Naive thymus-derived CD4-positive, alpha-beta T cell (primary cell): ENCODE measurements around the gene ANKMY2. TPM values are rescaled to one million over a fixed set of nuclear protein-coding genes. Genes with fewer than 3 reads are reported as not detected.

Experiments used
- ATAC-seq: fragments of 150-1000 bp; cut with Tn5 transposase; 2 replicates; pipeline ENCODE4 v1.10.0; 2021; ENCODE audit warnings: mild to moderate bottlenecking, moderate library complexity
- CTCF ChIA-PET: fragments of 350-600 bp; sonication (Branson Sonifier 250); formaldehyde crosslinking; loops from one replicate; lab custom pipeline; 2021; ENCODE audit warnings: antibody characterized with exemption; lab: Charles Lee
- POLR2A ChIA-PET: fragments of 350-600 bp; sonication (Branson Sonifier 250); formaldehyde crosslinking; loops from one replicate; lab custom pipeline; 2021; ENCODE audit warnings: antibody characterized with exemption, inconsistent platforms; lab: Charles Lee
- DNase-seq, 9 donors: peaks; one replicate each; pipeline versions ENCODE4 v3.0.0 to v3.0.0-alpha.2; 2020 to 2022; ENCODE audit warnings: mixed read lengths in 1 of 9
- H3K27ac ChIP-seq: one replicate; pipeline ENCODE4 v1.7.0; 2013; ENCODE audit warnings: mild to moderate bottlenecking, low read depth, low read length, moderate library complexity
- H3K27me3 ChIP-seq, 2 donors: one replicate each; pipeline ENCODE4 v1.7.0; 2013; ENCODE audit warnings: low read length in 2 of 2, mild to moderate bottlenecking in 2 of 2, moderate library complexity in 2 of 2; ENCODE audit not compliant: control insufficient read depth in 2 of 2, insufficient read depth in 2 of 2
- H3K36me3 ChIP-seq, 3 experiments: 1 replicate in 2 of 3; 2 replicates in 1 of 3; pipeline ENCODE4 v1.7.0; 2013; ENCODE audit warnings: low read length in 3 of 3, mild to moderate bottlenecking in 3 of 3, moderate library complexity in 1 of 3; ENCODE audit not compliant: insufficient read depth in 3 of 3, control insufficient read depth in 2 of 3
- H3K4me1 ChIP-seq, 2 donors: one replicate each; pipeline ENCODE4 v1.7.0; 2013; ENCODE audit warnings: low read length in 2 of 2, mild to moderate bottlenecking in 2 of 2, moderate library complexity in 1 of 2; ENCODE audit not compliant: control insufficient read depth in 2 of 2, insufficient read depth in 2 of 2
- H3K4me3 ChIP-seq: 2 replicates; pipeline ENCODE4 v1.7.0; 2013; ENCODE audit warnings: mild to moderate bottlenecking, low read length
- H3K9me3 ChIP-seq, 3 experiments: 1 replicate in 2 of 3; 2 replicates in 1 of 3; pipeline ENCODE4 v1.7.0; 2013; ENCODE audit warnings: low read length in 3 of 3; ENCODE audit not compliant: control insufficient read depth in 2 of 3
- H3K27ac Mint-ChIP-seq, 9 donors: one replicate each; pipeline ENCODE4 v1.8.0; 2020 to 2022; ENCODE audit warnings: mixed read lengths in 9 of 9, mild to moderate bottlenecking in 8 of 9, moderate library complexity in 5 of 9, inconsistent platforms in 2 of 9
- H3K27me3 Mint-ChIP-seq, 5 donors: one replicate each; pipeline ENCODE4 v1.8.0; 2021 to 2022; ENCODE audit warnings: mixed read lengths in 5 of 5, mild to moderate bottlenecking in 1 of 5
- H3K36me3 Mint-ChIP-seq, 5 donors: one replicate each; pipeline ENCODE4 v1.8.0; 2020 to 2022; ENCODE audit warnings: mixed read lengths in 5 of 5, mild to moderate bottlenecking in 3 of 5, inconsistent platforms in 1 of 5
- H3K4me1 Mint-ChIP-seq, 7 donors: one replicate each; pipeline ENCODE4 v1.8.0; 2020 to 2022; ENCODE audit warnings: mixed read lengths in 7 of 7, mild to moderate bottlenecking in 3 of 7, inconsistent platforms in 1 of 7
- H3K4me3 Mint-ChIP-seq, 10 donors: one replicate each; pipeline ENCODE4 v1.8.0; 2020 to 2022; ENCODE audit warnings: mild to moderate bottlenecking in 10 of 10, mixed read lengths in 10 of 10, moderate library complexity in 6 of 10, inconsistent platforms in 2 of 10
- H3K9me3 Mint-ChIP-seq, 11 donors: one replicate each; pipeline ENCODE4 v1.8.0; 2020 to 2022; ENCODE audit warnings: mixed read lengths in 11 of 11, mild to moderate bottlenecking in 4 of 11, inconsistent platforms in 1 of 11, moderate library complexity in 1 of 11
- intact Hi-C, 2 donors: fragments of 100-400 bp; cut with micrococcal nuclease; formaldehyde crosslinking; loops; one replicate each; pipeline ENCODE4 v1.15.1; 2023
- polyA plus RNA-seq, 2 donors: library from polyadenylated mRNA; unstranded; fragments of 300-500 nt; fragmentation: Illumina TruSeq; gene quantifications; one replicate each; pipeline ENCODE4 v1.2.3, GENCODE V29; 2021
- total RNA-seq, 6 experiments: library from RNA in 5 of 6; stranded (reverse) in 5 of 6; gene quantifications; 1 replicate in 5 of 6; 2 replicates in 1 of 6; pipeline ENCODE4 v1.2.3 and lab custom pipeline; 2021 to 2026

The ANKMY2 gene
- total and polyA plus RNA-seq, 7 experiments from 2014 or later, result 6.3 to 16.4 (median 11.8) TPM

DNA sequence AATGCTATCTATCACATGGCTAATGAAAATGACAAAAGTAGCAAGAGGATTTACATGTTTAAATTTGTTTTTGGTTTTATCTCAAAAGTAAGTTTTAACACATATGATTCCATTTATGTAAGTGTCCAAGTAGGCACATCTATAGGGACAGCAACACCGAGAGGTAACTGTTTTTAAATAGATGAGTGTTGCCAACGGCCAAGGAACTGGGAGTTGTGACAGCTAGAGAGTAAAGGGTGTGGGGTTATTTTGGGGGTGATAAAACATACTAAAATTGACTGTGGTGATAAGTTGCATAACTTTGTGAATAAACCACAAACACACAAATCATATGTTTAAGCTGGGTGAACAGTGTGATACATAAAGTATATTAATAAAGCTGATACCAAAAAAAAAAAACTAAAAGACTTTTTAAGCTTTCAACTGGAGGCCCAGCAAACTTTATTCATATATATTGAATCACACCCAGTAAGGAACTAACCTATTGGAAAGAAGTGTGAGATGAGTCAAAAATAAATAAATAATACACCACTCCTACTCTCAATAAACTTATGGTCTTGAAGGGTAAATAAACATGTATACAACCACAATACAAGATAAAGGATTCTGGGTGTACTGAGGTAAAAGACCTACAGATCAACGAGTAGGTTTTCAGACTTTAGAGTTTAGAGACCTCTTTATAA, 85.9 kb downstream of the ANKMY2 start:
- ChIA-PET POLR2A (no interaction called here), CTCF (interaction anchor here (0.8 to 1.1 kb wide), 2 partner anchors 61 to 124 kb away, joined by 3 to 4 read pairs; no protein-coding TSS in a partner anchor)
- ATAC-seq, result no peak
- H3K27ac Mint-ChIP-seq, result no peak overlapping the region
- H3K9me3 Mint-ChIP-seq, result no peaks in the 10 kb centered on the region
- DNase-seq, result no peak
- peaks cover 0 to 5% of the 10 kb centered on the region in 2 donors for H3K4me1 ChIP-seq
- H3K27me3 ChIP-seq, result no peaks in the 10 kb centered on the region
- H3K27me3 Mint-ChIP-seq, result peaks cover 0 to 2% (median 0%) of the 10 kb centered on the region in 5 donors
- H3K36me3 Mint-ChIP-seq, result no peaks in the 10 kb centered on the region
- H3K27ac ChIP-seq, result no peak overlapping the region
- peaks cover 4 to 27% (median 19%) of the 10 kb centered on the region in 7 donors for H3K4me1 Mint-ChIP-seq
- no peaks in the 10 kb centered on the region for H3K36me3 ChIP-seq
- H3K4me3 ChIP-seq, result no peak overlapping the region
- intact Hi-C loops, result no loop called here
- H3K4me3 Mint-ChIP-seq, result no peak overlapping the region
- H3K9me3 ChIP-seq, result no peaks in the 10 kb centered on the region

DNA sequence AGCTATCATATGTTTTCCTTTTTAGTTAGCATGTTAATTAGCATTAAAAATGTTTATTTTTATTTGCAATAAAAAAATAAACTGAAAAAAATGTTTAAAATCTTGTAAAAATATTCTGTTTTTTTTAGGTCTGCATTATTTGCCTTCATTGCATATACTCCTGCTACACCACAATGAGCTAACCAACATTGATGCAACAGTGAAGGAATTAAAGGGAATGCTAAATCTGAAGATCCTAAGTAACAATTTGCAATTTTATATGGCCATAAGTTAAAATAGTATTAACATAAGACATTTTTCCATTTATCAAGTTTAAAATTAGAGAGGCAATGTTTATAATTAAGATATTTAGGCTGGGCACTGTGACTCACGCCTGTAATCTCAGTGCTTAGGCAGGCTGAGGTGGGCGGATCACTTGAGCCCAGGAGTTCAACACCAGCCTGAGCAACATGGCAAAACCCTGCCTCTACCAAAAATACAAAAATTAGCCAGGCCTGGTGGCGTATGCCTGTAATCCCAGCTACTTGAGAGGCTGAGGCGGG, 86.7 kb downstream of the ANKMY2 start:
- Mint-ChIP-seq H3K27ac (no peak overlapping the region), H3K36me3 (no peaks in the 10 kb centered on the region), H3K27me3 (peaks cover 0 to 7% (median 0%) of the 10 kb centered on the region in 5 donors), H3K4me3 (no peak overlapping the region), H3K4me1 (peaks cover 0 to 19% (median 11%) of the 10 kb centered on the region in 7 donors), H3K9me3 (no peaks in the 10 kb centered on the region)
- no peak overlapping the region for H3K27ac ChIP-seq
- no peak overlapping the region for H3K4me3 ChIP-seq
- H3K9me3 ChIP-seq, result no peaks in the 10 kb centered on the region
- CTCF ChIA-PET, result interaction anchor here (0.7 kb wide), 1 partner anchor 12 kb away, joined by 3 read pairs; no protein-coding TSS in a partner anchor
- no peaks in the 10 kb centered on the region for H3K27me3 ChIP-seq
- peaks cover 0 to 5% of the 10 kb centered on the region in 2 donors for H3K4me1 ChIP-seq
- H3K36me3 ChIP-seq, result no peaks in the 10 kb centered on the region
- ATAC-seq (no peak), DNase-seq (no peak)
- POLR2A ChIA-PET, result interaction anchor here (0.5 kb wide), 1 partner anchor 174 kb away, joined by 3 read pairs; no protein-coding TSS in a partner anchor
- intact Hi-C loops, result no loop called here

DNA sequence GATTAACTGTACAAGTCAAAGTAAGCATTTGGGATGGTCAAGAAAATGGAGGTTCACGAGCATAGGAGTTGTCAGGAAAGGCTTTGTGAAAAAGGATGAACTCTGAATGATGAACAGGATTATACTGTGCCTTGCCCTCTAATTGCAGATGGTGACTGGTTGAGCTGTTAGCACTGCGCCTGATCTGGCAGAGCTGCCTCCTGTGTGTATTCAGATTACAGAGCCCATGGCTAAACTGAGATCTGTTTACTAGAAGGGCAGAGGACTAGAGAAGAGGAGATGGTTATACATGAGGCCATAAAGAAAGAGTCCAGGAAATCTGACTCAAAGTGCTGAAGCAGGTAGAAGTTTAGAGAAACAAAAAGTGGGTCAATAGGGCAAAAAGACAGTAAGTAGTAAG, 89.2 kb downstream of the ANKMY2 start:
- Histone ChIP-seq H3K36me3 (no peaks in the 10 kb centered on the region), H3K27me3 (no peaks in the 10 kb centered on the region), H3K9me3 (no peaks in the 10 kb centered on the region), H3K4me3 (no peak overlapping the region), H3K27ac (no peak overlapping the region), H3K4me1 (no peaks in the 10 kb centered on the region)
- ATAC-seq (no peak), DNase-seq (no peak)
- Mint-ChIP-seq H3K27me3 (peaks cover 0 to 7% (median 5%) of the 10 kb centered on the region in 5 donors), H3K27ac (no peak overlapping the region), H3K4me1 (no peaks in the 10 kb centered on the region), H3K9me3 (no peaks in the 10 kb centered on the region), H3K4me3 (no peak overlapping the region), H3K36me3 (no peaks in the 10 kb centered on the region)
- ChIA-PET CTCF (no interaction called here), POLR2A (no interaction called here)
- intact Hi-C loops, result loop anchor here in 1 of 2 donors (2.0 kb wide), 1 partner anchor 20 kb away; no protein-coding TSS in a partner anchor

DNA sequence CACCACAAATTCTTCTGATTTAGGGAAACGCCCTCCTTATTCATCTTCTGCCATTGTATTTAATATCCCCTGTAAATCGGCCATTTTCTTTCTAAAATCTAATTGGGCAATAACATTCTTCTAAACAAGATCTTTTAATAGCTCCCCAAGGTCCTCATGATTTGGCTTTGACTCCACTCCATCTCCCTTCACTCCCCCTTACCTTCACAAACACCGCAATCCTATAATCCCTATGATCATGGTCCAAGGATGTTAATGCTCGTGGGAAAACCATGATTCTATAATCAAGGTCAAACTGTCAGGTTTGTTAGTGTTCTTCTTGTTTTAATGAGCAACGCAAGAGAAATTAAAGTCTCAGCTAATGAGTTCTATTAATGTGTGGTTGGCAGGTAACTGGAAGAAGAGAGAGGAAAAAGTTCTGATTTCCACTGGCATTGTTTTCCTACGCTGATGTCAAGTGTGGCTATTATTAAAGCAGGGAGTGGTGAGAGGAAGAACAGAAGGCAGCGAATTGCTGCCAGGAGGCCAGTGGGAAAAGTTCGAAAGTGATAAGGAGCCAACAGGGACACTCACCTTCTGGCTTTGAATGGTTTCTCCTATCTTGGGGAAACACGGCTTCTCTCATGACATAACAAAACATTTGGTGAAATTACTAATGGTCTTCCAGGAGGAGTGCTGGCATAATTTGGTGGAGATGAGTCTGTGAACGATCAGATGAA, 90.9 kb downstream of the ANKMY2 start:
- CTCF ChIA-PET, result interaction anchor here (1.0 to 3.2 kb wide), 2 partner anchors 10 to 15 kb away, joined by 3 to 9 read pairs; no protein-coding TSS in a partner anchor
- Mint-ChIP-seq H3K27ac (no peak overlapping the region), H3K4me3 (no peak overlapping the region), H3K9me3 (no peaks in the 10 kb centered on the region), H3K36me3 (no peaks in the 10 kb centered on the region), H3K27me3 (peaks cover 0 to 8% (median 6%) of the 10 kb centered on the region in 5 donors), H3K4me1 (no peaks in the 10 kb centered on the region)
- no peaks in the 10 kb centered on the region for H3K4me1 ChIP-seq
- H3K4me3 ChIP-seq, result no peak overlapping the region
- POLR2A ChIA-PET, result interaction anchor here (0.6 kb wide), 1 partner anchor 12 kb away, joined by 3 read pairs; no protein-coding TSS in a partner anchor
- H3K27me3 ChIP-seq, result no peaks in the 10 kb centered on the region
- ATAC-seq (no peak), DNase-seq (no peak)
- intact Hi-C loops, result no loop called here
- H3K9me3 ChIP-seq, result no peaks in the 10 kb centered on the region
- H3K27ac ChIP-seq, result no peak overlapping the region
- no peaks in the 10 kb centered on the region for H3K36me3 ChIP-seq

DNA sequence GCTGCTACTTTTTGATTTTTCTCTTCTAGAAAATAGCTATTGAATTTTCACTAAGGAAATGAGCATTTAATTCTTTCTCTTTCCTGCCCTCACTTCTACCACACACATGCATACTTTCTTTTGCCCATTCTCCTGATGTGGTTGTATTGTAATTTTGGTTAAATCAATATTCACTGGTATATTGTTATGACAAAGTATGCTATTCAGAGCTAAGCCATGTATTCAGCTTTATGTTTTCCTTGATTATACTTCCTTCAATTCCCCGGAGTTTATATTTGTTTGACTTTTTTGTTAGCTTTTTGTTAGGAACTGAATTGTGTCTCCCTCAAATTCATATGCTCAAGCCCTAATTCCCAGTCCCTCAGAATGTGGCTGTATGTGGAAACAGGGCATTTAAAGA, 94.9 kb downstream of the ANKMY2 start:
- Histone ChIP-seq H3K27me3 (no peaks in the 10 kb centered on the region), H3K9me3 (no peaks in the 10 kb centered on the region), H3K4me3 (no peak overlapping the region), H3K36me3 (no peaks in the 10 kb centered on the region), H3K4me1 (no peaks in the 10 kb centered on the region), H3K27ac (no peak overlapping the region)
- DNase-seq, result no peak
- CTCF ChIA-PET, result no interaction called here
- peaks cover 0 to 21% (median 7%) of the 10 kb centered on the region in 5 donors for H3K27me3 Mint-ChIP-seq
- H3K4me3 Mint-ChIP-seq, result no peak overlapping the region
- intact Hi-C loops, result no loop called here
- no peaks in the 10 kb centered on the region for H3K4me1 Mint-ChIP-seq
- H3K36me3 Mint-ChIP-seq, result no peaks in the 10 kb centered on the region
- POLR2A ChIA-PET, result no interaction called here
- no peak overlapping the region for H3K27ac Mint-ChIP-seq
- ATAC-seq, result no peak
- H3K9me3 Mint-ChIP-seq, result no peaks in the 10 kb centered on the region
